H1 (cell line): Measurements from ENCODE around the gene ENO2. TPM values are rescaled to one million over a fixed set of nuclear protein-coding genes. Genes with fewer than 3 reads are reported as not detected.

ENCODE experiments used
- CHD7 ChIP-seq: fragments of 300-600 bp; sonication (generic); IDR thresholded peaks from 2 replicates; pipeline ENCODE4 v1.7.1; 2012; ENCODE audit warnings: low read length, moderate library complexity, mild to moderate bottlenecking, inconsistent platforms; ENCODE audit not compliant: insufficient replicate concordance
- GABPA ChIP-seq: IDR thresholded peaks from 2 replicates; pipeline ENCODE4 v1.6.1; 2011; ENCODE audit warnings: mild to moderate bottlenecking, low read length, moderate library complexity, borderline replicate concordance; ENCODE audit not compliant: insufficient read depth
- GTF2F1 ChIP-seq: IDR thresholded peaks from 2 replicates; pipeline ENCODE4 v1.6.1; 2012; ENCODE audit warnings: low read depth, low read length, improper control_type of control experiment, borderline replicate concordance
- MAFK ChIP-seq: IDR thresholded peaks from 2 replicates; pipeline ENCODE4 v1.6.1; 2012; ENCODE audit warnings: low read depth, mild to moderate bottlenecking, improper control_type of control experiment, low read length
- MAX ChIP-seq: IDR thresholded peaks from 2 replicates; pipeline ENCODE4 v1.6.1; 2012; ENCODE audit warnings: inconsistent platforms
- RAD21 ChIP-seq, 2 experiments: IDR thresholded peaks in 1 of 2; conservative IDR thresholded peaks in 1 of 2; 2 replicates each; pipeline ENCODE4 v1.6.1; 2011; ENCODE audit warnings: low read depth in 2 of 2, low read length in 2 of 2, improper control_type of control experiment in 1 of 2, inconsistent platforms in 1 of 2, mild to moderate bottlenecking in 1 of 2, moderate library complexity in 1 of 2
- USF2 ChIP-seq: IDR thresholded peaks from 2 replicates; pipeline ENCODE4 v1.6.1; 2011; ENCODE audit warnings: low read length, improper control_type of control experiment
- polyA plus RNA-seq, 7 experiments: library from polyadenylated mRNA; depleted of rRNA in 3 of 7; stranded (reverse) in 5 of 7; unstranded in 2 of 7; fragments of >200 nt in 5 of 7; fragments of 200-250 nt in 2 of 7; gene quantifications; 1 replicate in 5 of 7; 2 replicates in 1 of 7; 4 replicates in 1 of 7; pipeline versions ENCODE4 v1.2.1 to v1.2.3, GENCODE V29; 2011 to 2013; ENCODE audit warnings: missing spikeins in 2 of 7, mixed read lengths in 2 of 7
- total RNA-seq: library from RNA; stranded (reverse); fragmentation: NEBNext Ultra II Directional; extraction: Animal tissue kit (Norgen Biotek cat#: 25700); gene quantifications from 2 replicates; pipeline ENCODE4 v1.2.1, GENCODE V29; 2021

Gene ENO2
- total and polyA plus RNA-seq, 2 of the 8 experiments (the other 6 are each of a cell fraction or from before 2014, with no cell fraction given), result 92.4 to 102 TPM

- TF ChIP-seq USF2, result peak; percentile 96
- TF ChIP-seq MAFK, result peak; percentile 90
- peak; percentile 89 for TF ChIP-seq MAX
- peak; percentile 65; the same call in 1 of the 2 replicates for TF ChIP-seq GABPA
- no peak for TF ChIP-seq CHD7
- TF ChIP-seq RAD21 (IDR thresholded peaks at IDR 0.05 in 1 of 2, conservative IDR thresholded peaks at IDR 0.05 in 1 of 2; ENCODE audit: low read depth in 2 of 2, low read length in 2 of 2), result peak; percentile 42 to 61
- TF ChIP-seq GTF2F1, result no peak
Measured at GRCh38 chr12:6890789-6891645, 23.4 kb upstream of the ENO2 start (continued).
